GM18507 (cell line): ENCODE data around the gene OR4L1.
"Not testable (repeated sequence)": the region's sequence is repeated elsewhere in the genome, so short reads cannot be mapped to it uniquely, and the experiment has no call there.

Source experiments
- DNase-seq: peaks from one replicate; pipeline ENCODE4 v3.0.0; 2011; ENCODE audit warnings: low read depth; ENCODE audit not compliant: insufficient read length; ENCODE audit errors: extremely low spot score
- FAIRE-seq: peaks from 2 replicates; lab custom pipeline; 2011; peaks lifted over from hg19 to GRCh38; lab: Jason Lieb, UNC

The OR4L1 gene

GRCh38 chr14:20059745-20060144 is at the start of gene OR4L1:
Gene OR4L1 (plus strand): TSS chr14:20060045. CDS start chr14:20060045, 0 bp downstream.
- no peak for FAIRE-seq
- no peak for DNase-seq

GRCh38 chr14:20019257-20019865 is 40.5 kb upstream of the OR4L1 start, which contains the start of gene OR4K14:
Gene OR4K14 (minus strand): TSS chr14:20019307. CDS start chr14:20015193, 4,114 bp downstream.
- DNase-seq (no peak), FAIRE-seq (no peak)

GRCh38 chr14:20031058-20031457 is 28.8 kb upstream of the OR4L1 start:
- DNase-seq (no peak), FAIRE-seq (no peak)

GRCh38 chr14:20035449-20035848 is 24.4 kb upstream of the OR4L1 start:
- DNase-seq, result no peak
- FAIRE-seq, result no peak

- FAIRE-seq (no peak), DNase-seq (no peak)
Observed at GRCh38 chr14:20035938-20036337, 23.9 kb upstream of the OR4L1 start, which contains the start of gene OR4K13. Gene OR4K13 (minus strand): TSS chr14:20036038. CDS start chr14:20034758, 1,280 bp downstream.

GRCh38 chr14:20044243-20044642 is 15.6 kb upstream of the OR4L1 start:
- DNase-seq (no peak), FAIRE-seq (no peak)

GRCh38 chr14:20048202-20048601 is 11.6 kb upstream of the OR4L1 start:
- DNase-seq, result no peak
- no peak for FAIRE-seq

GRCh38 chr14:20092050-20092449 is 32.2 kb downstream of the OR4L1 start:
- DNase-seq, result no peak
- FAIRE-seq, result no peak

- no peak for FAIRE-seq
- no peak for DNase-seq
Observed at GRCh38 chr14:20093442-20093841, 33.6 kb downstream of the OR4L1 start.

- not testable (repeated sequence) for FAIRE-seq, DNase-seq
Observed at GRCh38 chr14:20098926-20099770, 39.3 kb downstream of the OR4L1 start.

GRCh38 chr14:20110438-20110837 is 50.6 kb downstream of the OR4L1 start, which contains the start of gene OR4K17:
Gene OR4K17 (plus strand): TSS chr14:20110739. CDS start chr14:20117500, 6,761 bp downstream.
- DNase-seq (no peak), FAIRE-seq (no peak)
